ENCODE data around the gene TMCC3.

DNA sequence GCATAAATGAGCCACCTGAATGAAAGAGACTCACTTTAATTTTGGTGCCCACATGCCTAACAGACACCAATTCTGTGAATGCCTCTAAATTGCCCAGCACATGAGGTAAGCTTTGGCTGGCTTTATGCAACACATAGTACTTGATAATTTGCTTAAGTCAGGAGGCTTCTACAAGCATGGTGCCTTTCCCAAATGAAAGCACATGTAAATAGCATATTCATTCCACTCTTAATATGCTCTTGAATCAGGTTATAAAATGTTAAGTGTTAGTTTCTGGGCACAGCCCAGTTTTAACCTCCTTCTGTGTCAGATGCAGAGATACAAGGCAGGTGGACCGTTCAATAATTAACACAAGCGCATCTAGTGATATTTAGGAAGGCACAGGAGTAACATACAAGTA, 15.6 kb downstream of the TMCC3 start:
- TF ChIP-seq, protein P1, sequence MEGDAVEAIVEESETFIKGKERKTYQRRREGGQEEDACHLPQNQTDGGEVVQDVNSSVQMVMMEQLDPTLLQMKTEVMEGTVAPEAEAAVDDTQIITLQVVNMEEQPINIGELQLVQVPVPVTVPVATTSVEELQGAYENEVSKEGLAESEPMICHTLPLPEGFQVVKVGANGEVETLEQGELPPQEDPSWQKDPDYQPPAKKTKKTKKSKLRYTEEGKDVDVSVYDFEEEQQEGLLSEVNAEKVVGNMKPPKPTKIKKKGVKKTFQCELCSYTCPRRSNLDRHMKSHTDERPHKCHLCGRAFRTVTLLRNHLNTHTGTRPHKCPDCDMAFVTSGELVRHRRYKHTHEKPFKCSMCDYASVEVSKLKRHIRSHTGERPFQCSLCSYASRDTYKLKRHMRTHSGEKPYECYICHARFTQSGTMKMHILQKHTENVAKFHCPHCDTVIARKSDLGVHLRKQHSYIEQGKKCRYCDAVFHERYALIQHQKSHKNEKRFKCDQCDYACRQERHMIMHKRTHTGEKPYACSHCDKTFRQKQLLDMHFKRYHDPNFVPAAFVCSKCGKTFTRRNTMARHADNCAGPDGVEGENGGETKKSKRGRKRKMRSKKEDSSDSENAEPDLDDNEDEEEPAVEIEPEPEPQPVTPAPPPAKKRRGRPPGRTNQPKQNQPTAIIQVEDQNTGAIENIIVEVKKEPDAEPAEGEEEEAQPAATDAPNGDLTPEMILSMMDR (IDR thresholded peaks at IDR 0.05), result no peak
- no peak for TF ChIP-seq POLR2AphosphoS5 (IDR thresholded peaks at IDR 0.05)

Data from prostate gland (tissue), 2 donors.